NOMO-1 treated with DMSO at 0.1 percent for 48 hours (cell line): ENCODE measurements around the gene TMEM248.
A peak's percentile ranks its signal among the peaks of the same experiment; 100 is the strongest.
"Not testable (repeated sequence)": the region's sequence is repeated elsewhere in the genome, so short reads cannot be mapped to it uniquely, and the experiment has no call there.

Experiments used
- DNase-seq: peaks from one replicate; lab custom pipeline; 2025; ENCODE audit not compliant: unreplicated experiment; lab: John Stamatoyannopoulos, UW

The TMEM248 gene

GRCh38 chr7:66948480-66949109 is 27.6 kb downstream of the TMEM248 start:
- DNase-seq, result no peak

DNA sequence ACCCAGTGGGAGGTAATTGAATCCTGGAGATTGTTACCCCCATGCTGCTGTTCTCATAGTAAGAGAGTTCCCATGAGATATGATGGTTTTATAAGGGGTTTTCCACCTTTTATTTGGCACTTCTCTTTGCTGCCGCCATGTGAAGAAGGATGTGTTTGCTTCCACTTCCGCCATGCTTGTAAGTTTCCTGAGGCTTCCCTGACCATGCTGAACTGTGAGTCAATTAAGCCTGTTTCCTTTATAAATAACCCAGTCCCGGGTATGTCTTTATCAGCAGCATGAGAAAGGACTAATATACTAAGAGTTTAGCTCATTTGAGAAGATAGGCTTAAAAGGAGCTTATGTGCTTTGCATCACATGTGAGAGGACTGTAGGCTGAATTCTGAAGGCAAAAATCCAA is 29.3 kb downstream of the TMEM248 start:
- no peak for DNase-seq

DNA sequence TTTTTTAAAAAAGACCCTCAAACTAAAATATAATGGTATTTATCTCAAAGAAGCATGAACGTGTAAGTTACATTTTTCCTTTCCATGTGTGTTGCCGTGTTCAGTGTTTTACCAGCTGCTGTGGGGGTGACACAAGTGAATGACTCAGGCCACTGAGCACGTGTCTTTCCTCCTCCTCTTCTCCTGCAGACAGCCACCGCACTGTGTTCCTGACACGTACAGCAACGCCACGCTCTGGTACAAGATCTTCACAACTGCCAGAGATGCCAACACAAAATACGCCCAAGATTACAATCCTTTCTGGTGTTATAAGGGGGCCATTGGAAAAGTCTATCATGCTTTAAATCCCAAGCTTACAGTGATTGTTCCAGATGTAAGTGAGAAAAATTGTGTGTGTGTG is 29.7 kb downstream of the TMEM248 start:
- DNase-seq, result no peak

DNA sequence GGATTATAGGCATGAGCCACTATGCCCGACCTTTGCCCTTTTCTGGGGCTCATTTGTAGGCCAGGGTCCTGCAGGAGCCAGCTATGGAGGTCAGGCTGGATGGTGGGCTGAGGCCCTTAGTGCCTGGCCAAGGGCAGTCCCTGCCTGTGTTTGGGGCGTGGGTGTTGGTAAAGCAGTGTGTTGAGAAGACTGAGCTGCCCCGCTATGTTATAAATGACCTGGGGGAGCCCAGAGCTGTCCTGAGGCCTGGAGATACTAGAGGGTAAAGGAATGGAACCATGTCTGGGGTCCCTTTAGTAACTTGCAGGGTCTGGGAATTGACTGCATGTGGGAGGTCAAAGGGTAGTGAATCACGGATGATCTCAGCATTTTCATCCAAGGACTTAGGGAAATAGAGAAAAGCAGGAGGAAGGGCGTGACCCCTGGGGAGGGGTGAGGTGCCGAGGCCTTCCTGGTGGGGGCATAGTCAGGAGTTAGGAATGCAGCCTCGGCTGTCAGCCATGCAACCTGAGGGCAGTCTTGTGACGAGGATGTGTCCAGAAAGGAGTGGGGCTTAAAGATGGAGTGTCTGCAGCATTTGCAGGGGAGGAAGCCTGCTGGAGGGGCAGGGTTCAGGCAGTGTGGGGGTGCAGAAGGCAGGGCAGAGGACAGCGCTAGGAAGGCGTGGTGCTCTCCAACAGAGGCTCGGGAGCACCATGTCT is 31.5 kb downstream of the TMEM248 start:
- DNase-seq, result no peak

GRCh38 chr7:66953044-66953427 is 32.0 kb downstream of the TMEM248 start:
- no peak for DNase-seq

- no peak for DNase-seq
Observed at GRCh38 chr7:66957595-66958290, 36.7 kb downstream of the TMEM248 start.

DNA sequence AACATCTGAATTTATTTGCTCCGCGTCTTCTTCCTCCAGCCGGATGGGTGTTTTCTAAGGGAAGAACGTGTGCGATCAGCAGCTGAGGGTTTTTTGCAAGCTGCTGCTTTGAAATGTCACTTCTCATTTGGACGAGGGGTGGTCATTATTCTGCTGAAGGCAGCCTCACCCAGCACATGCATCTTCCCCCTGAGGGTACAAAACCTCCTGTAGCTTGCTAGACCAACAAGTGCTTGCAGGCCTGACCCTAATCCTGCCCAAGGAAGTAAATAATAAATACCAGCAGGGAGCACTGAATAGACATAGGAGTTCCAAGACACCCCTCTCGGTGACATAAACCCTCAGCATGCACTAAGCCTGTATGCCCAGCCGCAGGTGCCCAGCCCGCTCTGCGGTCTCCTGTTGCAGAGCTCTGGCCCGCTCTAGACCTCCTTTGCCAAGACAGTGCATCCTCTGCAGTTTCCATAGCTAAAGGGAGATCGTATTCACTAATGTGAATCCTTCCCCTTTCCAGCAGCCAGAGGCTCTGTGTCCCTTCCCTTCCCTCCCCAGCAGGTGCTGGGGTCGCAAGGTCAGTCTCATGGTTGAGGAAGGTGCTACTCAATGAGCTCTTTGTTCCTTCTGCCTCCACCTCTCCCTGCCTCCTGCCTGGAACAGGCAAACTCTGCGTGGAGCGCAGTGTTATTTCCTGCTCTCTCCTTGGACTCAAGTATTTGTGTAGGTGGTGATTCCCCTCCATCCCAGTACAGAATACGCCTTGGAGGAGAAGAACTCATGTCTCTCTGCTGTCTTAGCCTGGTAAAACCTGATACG is 37.7 kb downstream of the TMEM248 start:
- DNase-seq, result no peak

DNA sequence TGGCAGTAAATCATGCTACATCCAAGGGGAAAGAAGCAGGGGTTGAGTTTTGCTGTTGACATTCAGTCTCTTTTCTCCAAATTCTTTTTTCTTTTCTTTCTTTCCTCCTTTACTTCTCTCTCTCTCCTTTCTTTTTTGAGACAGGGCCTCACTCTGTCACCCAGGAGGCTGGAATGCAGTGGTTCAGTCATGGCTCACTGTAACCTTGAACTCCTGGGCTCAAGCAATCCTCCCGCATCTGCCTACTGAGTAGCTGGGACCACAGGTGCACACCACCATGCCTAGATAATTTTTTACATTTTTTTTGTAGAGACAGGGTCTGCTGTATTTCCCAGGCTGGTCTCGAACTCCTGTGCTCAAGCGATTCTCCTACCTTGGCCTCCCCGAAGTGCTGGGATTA is 39.2 kb downstream of the TMEM248 start:
- no peak for DNase-seq

DNA sequence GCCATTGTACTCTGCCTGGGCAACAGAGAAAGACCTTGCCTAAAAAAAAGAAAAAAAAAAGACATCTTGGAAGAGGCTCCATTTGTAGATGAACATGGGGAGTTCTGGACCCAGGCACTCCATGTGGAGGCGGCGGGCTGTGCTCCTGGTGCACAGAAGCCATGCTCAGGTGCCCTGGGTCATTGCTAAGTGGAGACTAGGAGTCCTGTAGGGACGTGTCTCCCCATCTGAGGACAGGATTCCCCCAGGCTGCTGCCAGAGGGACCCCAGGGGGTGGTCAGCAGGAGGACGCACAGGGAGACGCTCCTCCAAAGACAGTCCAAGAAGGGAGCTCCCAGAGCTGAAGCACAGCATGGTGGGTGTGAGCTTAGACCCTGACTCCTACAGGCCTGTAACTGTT is 40.1 kb downstream of the TMEM248 start:
- DNase-seq, result no peak

GRCh38 chr7:66964411-66964810 is 43.4 kb downstream of the TMEM248 start:
- no peak for DNase-seq

DNA sequence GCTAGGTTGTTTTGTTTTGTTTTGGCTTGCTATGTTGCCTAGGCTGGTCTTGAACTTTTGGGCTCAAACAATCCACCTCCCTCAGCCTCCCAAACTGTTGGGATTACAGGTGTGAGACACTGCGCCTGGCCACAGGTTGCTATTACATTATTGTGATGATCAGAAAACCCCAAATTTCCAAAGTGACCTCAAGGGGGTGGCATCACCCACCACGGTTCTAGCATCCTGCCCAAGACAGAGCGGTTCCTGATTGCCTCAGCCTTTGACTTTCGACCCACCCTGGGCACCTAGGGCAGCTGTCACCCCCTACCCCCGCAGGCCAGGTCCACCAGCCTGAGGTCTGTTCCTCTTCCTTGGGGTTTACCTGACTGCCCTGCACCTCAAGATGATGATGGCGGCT is 46.0 kb downstream of the TMEM248 start:
- no peak for DNase-seq

- DNase-seq, result not testable (repeated sequence)
Observed at GRCh38 chr7:66969001-66969400, 48.0 kb downstream of the TMEM248 start.

DNA sequence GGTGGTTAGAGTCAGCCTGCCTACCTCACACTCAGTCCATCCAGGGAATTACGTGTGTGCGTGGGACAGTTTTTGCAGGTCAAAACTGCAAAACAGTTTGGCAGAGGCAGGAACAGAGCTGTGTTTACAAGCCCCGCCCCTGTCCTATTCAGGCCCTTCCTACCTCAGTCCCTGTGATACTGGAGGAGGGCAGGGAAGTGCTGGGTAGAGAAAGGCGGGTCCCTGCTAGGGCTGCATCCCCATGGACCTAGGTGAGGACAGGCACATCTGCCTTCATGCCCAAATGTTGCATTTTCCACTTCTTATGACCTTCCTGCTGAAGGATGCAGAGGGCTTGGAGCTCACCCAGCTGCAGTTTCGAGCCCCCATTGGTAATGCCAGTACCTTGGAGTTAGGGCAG is 49.3 kb downstream of the TMEM248 start:
- no peak for DNase-seq

DNA sequence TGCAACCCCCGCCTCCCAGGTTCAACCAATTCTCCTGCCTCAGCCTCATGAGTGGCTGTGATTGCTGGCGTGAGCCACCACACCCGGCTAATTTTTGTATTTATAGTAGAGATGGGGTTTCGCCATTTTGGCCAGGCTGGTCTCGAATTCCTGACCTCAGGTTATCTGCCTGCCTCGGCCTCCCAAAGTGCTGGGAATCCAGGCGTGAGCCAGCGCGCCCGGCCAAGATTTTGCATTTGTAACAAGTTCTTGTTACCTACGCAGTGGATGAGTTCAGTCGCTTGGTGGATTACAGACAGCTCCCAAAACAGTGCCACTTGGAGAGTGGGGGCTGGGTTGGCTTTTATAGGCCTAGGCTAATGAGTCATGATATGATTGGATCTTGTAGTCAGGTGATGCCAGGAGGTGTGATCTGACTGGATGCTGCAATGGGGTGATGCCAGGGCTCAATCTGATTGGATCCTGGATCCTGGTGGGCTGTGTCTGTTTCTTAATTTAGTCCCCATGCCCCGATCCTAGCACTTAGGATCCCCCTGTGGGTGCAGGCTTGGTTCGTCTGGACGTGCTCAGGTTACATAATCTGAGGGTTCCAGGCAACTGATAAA is 54.1 kb downstream of the TMEM248 start:
- no peak for DNase-seq

DNA sequence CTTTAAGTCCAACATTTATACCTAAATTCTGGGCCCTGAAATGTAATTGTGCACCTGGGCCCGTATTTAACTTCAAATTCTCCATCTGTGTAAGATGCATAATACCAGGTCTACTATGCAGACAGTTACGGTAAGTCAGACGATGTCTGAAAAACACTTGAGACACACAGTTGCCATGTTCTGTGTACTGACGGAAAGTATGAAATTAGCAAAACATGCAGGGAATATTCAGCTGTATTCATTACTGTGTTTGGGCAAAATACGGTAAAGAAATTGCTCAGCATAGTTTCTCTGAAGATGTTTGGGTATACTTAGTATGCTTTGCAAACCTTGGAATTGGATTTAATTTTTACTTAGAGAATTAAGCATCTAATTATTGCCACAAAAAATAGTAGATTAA is 57.3 kb downstream of the TMEM248 start:
- DNase-seq, result not testable (repeated sequence)

DNA sequence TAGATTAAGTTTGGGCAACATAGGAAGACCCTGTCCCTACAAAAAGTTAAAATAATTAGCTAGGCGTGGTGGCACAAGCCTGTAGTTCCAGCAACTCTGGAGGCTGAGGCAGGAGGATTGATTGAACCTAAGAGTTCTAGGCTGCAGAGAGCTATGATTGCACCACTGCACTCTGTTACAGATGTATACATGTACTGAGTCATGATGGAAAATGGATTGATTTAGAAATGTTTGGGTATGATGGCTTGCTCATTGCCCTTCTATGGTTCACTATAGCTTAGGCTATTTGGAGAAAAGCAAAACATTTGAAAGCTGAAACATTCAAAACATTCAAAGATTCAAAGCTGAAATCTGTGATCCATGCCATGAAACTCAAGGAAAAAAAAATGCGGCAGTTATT is 58.0 kb downstream of the TMEM248 start:
- DNase-seq, result not testable (repeated sequence)

GRCh38 chr7:66980336-66980735 is 59.3 kb downstream of the TMEM248 start:
- DNase-seq, result not testable (repeated sequence)

- DNase-seq, result not testable (repeated sequence)
Observed at GRCh38 chr7:66989552-66989951, 68.5 kb downstream of the TMEM248 start.

- not testable (repeated sequence) for DNase-seq
Observed at GRCh38 chr7:66994051-66994450, 73.0 kb downstream of the TMEM248 start.

GRCh38 chr7:66994691-66995049 is 73.6 kb downstream of the TMEM248 start:
- peak; percentile 71 for DNase-seq
